HUDEP-2 (cell line): ENCODE measurements around the gene LMO1.

Source experiments
- DNase-seq, 76 experiments: peaks; one replicate each; lab custom pipeline; 2025; ENCODE audit not compliant: unreplicated experiment in 76 of 76; lab: John Stamatoyannopoulos, UW

LMO1 gene

DNA sequence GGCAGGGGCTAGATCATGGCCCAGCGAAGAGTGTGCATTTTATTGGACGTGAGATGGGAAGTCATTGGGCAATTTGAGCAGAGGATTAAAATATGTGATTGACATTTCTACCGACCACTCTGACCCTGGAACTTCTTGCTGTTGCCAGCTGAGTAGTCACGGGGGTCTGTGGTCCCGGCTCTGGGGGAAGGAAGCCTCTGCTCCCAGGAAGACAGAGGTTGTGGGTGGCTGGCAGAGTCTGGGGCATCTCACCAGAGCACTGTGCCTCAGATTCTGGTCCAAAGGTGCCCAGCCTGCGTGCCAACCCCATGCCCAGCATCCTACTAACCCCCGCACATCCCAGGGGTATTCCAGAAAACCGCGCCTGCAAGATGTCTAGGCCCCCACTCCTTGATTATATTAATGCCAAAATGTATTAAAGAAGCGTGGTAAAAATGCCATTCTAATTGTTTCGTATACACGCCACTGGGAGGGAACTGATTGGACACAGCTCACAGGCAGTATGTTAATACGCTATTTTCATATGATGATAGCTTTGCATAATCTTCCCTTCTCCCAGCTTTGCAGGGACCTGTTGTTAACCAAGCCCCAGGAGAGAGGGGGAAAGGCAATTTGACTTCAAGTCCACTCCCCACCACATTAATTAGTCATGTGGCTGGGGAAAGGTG, 25.3 kb upstream of the LMO1 start:
- no peak for DNase-seq

DNA sequence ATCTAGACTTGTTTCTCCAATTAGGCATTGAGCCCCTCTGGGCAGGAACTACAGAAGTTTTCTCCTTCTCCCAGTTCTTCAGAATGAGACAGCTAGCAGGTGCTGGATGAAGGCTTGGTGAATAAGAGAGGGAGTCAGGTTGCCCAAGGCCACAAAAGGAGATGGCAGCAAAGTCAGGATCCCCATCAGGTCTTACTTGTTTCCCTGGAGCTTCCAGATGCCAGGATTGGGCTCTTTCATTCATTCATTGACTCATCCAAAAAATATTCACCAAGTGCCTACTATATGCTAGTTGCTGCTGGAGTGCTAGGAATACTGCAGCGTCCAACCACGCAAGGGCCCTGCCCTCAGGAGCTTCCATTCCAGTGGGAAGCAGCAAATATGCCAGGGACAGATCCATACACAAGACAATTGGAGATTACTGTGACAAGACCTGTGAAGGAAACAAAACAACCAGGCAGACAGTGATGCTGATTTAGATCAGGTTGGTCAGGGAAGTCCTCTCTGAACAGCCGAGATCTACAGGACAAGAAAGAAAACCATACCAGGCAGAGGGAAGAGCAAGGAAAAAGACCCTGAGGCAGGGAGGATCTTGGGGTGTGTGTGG, 24.6 kb upstream of the LMO1 start:
- no peak for DNase-seq

DNA sequence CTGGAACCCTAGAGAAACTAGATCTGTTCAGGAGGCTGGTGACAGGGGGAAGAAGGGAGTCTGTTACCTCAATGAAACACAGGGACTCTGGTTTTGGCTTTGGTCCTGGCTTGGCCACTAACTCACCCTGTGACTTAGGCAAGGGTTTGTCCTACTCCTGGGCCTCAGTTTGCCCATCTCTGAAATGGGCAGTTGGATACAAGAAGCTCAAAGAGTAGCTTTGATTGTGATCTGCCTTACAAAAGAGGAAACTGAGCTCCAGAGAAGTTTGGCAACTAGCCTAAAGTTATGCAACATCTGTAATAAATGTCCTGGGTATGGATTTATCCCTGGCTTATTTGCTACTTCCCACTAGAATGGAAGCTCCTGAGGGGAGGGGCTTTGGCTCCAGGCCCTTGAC, 24.0 kb upstream of the LMO1 start:
- DNase-seq = no peak

DNA sequence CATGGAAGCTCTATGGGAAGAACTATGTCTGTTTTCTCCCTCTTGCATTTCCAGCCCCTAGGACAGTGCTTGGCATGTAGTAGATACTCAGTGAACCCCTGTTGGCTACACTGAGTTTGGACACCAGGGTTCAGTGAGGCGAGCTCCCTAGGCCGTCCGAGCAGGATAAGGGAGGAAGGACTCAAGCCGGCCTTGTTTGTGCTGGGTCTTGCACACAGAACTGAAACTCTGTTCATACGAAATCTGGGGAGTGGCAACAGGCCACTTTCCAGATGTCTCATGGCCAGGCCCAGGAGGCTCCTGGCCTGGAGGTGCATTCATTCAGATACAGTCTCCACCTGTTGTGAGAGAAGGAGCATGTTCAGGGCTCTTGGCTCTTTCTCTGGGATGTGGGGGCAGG, 23.6 kb upstream of the LMO1 start:
- DNase-seq = no peak

DNA sequence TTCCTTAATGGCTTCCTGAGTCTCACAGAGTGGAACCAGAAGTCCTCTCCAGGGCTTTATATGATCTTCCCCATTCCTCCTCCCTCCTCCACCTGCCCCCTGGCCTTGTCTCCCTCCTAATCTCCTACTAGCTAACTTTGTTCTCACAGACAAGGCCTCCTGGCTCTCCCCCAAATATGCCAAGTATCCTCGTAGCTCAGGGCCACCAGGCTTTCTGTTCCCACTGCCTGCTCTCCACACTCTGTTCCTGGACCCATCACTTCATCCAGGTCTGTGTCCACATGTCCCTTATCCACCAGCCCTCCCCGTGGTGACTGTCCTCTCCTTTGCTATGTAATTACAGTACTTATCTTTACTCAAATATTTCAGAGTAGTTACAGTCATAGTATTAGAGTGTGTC, 23.2 kb upstream of the LMO1 start:
- no peak for DNase-seq

DNA sequence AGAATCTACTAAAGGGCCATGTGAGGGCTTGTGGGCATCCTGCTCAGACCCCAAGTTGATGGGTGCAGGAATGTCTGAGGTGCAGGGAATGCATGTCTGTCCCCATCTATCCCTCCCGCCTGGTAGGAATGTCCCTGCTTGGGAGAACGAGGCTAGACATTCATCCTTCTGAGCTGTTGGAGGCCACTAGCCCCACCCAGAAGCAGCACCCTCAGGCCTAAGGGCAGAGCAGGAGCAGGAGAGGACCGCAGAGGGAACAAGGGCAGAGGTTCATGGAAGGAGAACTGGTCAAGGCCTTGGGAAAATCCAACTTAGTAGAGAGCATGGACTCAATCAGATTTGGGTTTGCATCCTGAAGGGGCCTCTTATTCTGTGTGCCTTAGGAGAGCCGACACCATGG, 22.1 kb upstream of the LMO1 start:
- DNase-seq = no peak

DNA sequence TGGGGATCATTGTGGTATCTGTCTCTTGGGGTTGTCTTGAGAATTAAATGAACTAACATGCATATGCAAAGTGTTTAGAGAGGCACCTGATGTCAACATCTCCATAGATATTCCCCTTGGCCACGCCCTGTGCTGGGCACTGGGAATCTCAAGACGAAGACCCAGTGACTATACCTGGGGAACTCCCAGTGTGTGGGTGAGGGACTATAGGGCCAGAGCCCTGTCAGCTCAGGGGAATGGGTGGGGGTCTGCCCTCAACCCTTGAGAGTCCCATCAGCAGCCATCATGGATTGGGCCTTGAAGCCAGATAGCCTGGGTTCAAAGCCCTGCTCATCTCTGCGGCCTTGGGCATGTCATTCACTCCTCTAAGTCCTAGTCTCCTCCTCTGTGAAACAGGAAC, 21.6 kb upstream of the LMO1 start:
- DNase-seq = no peak

DNA sequence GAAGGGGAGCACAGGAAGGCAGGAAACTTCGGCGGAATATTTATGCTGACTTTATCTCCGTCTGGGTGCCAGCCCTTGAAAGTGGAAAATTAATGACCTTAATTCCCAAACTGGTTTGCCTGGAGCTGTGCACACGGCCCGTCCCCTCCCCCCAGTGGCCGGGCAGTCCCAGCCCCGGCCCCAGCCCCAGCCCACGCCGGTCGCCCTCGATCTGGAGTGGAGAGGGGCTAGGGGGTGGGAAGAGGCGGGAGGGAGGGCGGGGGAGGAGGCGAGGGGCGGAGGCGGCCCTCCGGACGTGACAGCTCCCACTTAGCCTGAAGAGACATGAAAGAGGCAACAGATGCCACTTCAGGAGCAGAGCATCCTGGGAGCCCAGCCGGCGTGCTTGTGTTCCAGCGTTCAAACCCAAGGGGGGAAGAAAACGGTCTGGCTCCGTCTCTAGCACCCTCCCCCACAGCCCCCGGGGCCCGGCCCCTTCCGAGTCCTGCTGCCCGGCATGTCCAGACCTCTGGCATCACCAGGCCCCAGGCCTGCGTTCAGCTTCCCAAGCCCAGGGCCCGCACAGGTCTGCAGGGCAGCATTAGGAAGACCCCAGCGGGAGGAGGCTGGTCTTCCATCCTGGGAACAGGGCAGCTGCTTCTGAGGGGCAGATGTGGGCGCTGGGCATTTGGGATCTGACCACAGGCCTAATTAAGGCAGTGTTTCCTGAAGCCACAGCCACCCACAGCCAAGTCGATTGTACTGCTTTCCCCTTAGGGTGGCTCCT, 20.0 kb upstream of the LMO1 start:
- DNase-seq = no peak

DNA sequence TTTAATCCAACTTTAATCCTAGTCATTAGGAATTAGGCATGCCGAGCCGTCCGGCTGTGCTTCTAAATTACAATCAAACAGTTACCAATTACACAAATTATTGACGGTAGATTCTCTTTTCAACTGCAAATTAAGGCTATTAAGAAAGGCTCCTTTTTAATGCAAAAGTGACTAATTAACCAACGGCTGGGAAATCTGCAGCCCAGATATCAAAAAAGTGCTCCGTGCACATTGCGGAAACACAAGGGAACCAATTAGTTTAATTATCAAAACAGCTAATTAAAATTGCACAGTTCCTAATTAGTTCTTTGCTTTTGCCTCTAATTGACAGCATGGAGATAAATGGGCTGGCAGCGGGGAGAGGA, 19.4 kb upstream of the LMO1 start:
- no peak for DNase-seq

DNA sequence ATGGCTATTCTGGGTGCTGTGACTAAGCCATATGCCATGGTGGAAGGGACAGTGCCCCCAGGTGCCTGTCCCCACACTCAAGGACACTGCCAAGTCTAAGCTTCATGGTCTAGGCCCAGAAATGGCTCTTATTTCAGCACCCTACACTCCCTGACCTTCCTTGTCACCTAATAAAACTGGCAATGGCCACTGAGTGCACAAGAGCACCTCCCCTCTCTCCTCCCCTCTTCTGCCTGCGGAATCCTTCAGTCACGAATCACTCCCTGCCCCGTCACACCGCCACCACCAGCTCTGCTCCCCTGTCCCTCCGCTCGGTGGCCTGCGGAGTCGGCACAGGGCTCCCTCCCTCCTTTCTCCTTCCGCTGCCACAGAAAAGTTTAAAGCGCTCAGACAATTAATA, 19.0 kb upstream of the LMO1 start:
- DNase-seq = no peak

DNA sequence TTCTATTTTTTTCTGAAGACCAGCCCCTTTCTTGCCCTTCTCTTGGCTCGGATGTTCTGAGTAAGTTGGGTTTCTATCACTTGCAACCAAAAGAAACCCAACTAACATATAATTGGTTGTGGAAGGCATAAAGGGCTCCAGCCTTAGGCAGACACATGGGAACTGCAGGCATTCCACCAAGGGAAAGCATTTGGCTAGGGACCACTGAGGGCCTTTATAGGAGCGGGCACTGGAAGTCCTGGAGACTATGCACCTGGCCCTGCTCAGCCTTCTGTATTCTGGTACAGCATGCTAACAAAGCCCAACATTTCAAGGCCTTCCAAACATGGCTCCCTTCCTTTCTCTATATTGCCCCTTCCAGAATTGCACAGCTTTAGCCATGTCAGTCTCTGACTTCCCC, 17.6 kb upstream of the LMO1 start:
- DNase-seq = no peak

DNA sequence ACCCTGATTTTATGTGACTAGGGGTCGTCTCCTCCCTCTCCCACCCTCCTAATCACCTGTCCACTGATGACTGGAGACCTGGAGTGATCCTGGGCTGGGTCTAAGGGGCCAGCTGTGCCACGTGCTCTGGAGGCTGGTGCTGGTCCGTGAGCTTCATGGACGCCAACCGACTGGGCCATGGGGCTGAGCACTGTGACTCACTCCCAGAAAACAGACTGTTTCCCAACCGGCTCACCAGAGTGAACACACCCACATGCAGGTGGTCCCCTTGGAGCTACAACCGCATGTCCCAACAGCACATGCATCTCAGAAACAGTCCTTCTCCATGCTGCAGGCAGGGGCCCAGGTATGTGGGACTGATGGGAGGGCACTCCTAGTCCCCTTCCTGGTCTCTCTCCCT, 14.0 kb upstream of the LMO1 start:
- DNase-seq = no peak

DNA sequence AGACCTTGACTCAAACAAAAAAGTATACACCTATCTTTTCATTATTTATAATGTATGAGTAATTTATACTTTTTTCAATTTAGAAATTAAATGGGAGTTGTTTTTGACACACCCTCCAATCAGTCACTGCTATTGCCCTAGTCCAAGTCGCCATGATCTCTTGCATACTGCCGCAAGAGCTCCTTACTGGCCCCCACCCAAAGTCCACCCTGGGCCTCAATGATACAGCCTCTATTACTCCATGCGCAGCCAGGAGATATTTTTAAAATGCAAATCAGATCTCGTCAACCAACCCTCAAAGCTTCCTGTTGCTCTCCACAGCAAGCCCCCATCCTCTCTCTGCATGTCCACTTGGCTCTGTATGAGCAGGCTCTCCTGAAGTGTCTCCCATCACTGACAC, 12.8 kb upstream of the LMO1 start:
- DNase-seq = no peak

DNA sequence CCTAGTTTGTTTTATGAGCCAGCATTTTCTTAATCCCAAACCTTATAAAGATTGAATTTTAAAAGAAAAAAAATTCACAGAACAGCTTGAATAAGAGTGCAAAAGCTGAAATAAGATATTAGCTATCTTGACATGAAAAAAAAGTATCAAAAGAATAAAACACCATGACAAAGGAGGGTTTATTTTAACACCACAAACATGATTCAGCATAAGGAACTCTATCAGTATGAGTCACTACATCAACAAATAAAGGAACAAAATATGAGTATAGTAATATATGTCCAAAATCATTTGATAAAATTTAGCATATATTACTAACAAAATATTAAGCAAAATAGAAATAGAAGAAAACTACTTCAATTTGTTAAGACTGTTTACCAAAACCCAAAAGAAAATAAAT, 9.6 kb upstream of the LMO1 start:
- no peak for DNase-seq

DNA sequence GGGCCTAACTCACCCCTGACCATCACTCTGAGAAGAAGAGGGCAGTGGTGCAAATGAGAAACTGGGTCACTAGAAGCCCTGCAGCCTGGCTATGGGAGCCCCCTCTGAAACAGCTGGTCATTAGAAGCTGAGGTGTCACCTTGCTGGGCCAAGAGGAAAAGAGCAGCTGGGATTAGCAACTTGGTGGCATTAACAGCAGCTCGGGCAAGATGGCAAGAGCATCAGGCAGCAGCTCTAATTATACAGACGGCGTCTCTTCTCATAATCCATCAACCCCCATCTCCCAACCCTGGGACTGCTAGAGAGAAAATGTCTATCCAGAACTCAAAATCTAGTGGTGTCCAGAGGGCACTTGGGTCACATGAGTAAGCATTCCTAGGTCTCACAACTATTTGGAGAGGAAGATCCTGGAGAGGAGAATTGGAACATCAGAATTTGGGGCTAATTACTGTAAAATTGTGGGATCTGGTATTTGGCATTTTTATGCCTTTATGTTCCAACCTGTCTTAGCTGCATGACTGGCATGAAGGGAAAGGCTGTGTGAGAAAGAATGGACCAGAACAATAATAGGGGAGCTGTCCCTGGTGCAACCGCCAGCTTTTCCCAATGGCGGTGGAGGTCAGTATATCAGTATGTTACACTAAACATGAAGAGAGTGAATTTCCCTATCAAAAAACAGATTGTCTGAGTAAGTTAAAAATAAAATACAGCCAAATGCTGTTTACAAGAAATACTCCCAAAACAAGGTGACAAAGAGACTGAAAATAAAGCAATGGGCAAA, 7.6 kb upstream of the LMO1 start:
- no peak for DNase-seq

DNA sequence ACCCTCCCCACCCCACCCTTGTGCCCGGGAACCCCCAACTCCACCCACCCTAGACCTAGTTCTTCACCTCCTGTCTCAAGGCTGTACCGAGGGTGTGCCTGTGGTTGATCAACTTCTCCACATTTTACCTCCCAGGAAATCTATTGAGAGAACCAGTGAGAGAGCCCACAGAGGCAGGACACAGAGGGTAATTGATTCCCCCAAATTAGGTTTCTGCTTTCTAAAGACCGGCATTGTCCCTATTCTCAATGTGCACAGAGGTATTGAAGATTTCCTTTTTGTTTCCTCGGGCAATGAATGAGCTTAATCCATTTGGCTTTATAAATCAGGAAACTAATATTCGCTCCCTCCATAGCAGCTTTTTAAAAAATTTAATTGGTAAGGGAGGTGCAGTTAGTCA, 6.0 kb upstream of the LMO1 start:
- DNase-seq = no peak

DNA sequence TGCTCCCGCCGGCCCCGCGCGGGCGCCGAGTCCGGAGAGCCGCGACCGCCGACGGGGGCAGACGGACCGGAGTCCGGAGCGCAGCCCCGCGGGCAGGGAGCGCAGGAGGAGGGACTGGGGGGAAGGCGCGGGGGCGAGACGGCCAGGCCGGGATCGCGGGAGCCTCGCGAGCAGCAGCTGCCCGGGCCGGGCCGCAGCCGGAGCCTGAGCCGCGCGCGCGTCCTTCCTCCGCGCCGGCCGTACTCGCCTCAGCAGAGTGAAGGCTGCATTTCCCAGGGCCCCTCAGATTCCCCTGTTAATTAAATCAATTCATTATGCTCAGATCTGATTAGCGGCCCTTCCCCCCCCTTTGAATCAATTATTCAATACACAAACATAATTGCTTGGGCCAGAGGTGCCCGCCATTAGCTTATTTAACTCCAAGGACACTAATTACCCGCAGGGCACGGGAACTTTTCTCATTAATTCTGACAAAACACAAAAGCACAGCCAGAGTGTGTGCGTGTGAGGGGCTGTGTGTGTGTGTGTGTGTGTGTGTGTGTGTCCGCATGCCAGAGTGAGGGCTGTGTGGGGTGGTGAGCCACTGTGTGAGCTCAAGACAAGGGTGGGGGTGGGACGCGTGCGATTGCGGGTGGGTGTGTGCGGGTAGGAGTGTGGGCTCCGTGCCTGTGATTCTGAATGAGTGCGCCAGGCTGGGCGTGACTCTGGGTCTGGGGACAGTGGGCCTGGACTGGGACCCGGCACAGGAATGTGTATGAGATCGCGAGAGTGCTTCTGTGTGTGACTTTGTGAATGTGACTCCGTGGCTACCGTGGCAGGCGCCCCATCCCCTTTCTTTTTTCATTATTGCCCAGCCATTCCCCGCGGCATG, 5.1 kb upstream of the LMO1 start:
- no peak for DNase-seq

DNA sequence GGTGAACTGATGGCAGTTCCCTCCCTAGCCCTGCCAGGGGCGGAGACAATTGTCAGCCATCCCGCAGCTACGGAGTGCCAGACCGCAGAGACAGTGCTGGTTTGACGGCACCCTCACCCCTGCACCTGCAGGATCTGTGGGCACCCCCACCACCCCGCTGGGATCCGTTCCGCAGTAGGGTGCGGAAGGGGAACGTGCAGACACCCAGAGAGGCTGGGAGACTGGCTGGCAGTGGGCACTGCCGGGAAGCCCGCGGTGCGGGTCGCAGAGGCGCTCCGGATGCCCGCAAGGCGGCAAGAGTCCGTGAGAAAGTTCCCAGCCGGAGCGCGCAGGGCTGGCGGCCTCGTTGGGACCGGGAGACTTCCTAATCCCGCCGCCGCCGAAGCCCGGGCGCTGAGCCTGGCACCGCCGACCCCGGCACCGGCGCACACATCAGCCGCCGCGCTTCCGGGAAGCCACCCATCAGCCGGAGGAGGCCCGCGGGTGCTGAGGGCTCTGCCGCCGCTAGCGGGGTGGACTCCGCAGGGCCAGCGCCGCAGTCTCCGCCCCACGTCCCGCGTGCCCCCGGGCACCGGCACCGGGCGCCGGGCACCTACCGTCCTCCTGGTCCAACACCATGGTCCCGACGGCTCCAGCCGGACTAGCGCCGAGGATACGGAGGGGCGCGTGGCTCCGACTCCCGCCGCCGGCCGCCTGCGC, 4.3 kb upstream of the LMO1 start:
- no peak for DNase-seq

DNA sequence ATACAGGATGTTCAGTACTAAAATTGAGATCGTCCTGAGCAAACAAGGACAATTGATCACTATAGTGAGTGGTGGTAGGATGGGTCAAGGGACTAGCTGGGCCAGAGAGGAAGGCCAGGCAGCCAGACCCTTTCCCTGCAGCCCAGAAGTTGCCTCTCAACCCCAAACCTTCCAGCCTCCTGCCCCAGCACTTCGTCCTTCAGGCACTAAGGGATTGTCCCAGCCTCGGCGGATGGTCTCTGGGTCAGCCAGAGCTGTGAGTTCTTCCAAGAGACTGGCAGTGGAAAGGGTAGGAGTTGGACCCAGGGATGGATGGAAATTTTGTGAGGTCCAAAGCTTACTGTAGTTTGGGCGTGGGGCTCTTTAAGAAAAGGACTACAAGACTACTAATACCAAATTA, 3.6 kb upstream of the LMO1 start:
- DNase-seq = no peak
